ENCODE results near the gene NUDT2.

Gene NUDT2

DNA sequence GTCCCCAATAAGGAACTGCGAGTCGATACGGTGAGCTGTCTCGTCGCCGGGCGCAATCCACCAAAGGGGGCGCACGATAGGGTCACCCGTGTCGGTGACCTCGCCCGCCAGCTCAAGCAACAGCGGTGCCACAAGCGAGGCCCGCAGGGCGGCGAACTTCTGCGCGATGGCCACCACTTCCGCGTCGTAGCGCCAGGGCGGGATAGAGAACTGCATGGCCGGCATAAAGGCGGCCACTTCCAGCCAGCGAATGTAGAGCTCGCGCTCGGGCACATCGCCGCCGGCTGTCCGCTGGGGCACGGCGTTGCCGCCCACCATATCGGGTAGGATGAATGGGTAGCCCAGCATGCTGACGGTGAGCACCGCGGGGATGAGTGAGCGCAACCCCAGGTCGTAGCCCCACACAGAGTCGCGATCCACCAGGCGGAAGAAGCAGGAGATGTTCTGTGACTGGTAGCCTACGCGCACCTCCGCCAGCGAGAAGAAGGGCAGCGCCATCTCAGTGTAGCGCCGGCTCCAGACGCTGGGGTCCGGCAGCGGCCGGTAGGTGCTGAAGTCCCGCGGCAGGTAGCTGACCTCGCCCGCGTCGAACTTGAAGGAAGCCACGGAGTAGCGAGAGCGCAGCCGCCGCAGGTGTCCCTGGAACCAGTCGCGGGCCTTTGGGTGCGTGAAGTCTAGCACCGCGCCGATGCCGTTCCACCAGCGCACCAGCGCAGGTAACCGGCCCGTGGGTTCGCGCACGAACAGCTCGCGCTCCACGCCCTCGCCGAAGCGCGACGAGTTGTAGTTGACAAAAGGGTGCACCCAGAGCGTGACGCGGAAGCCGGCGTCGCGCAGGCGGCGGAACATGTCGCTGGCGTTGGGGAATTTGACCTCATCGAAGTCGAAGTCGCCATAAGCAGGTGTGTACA, 41.9 kb downstream of the NUDT2 start:
- DNase-seq: no peak

DNA sequence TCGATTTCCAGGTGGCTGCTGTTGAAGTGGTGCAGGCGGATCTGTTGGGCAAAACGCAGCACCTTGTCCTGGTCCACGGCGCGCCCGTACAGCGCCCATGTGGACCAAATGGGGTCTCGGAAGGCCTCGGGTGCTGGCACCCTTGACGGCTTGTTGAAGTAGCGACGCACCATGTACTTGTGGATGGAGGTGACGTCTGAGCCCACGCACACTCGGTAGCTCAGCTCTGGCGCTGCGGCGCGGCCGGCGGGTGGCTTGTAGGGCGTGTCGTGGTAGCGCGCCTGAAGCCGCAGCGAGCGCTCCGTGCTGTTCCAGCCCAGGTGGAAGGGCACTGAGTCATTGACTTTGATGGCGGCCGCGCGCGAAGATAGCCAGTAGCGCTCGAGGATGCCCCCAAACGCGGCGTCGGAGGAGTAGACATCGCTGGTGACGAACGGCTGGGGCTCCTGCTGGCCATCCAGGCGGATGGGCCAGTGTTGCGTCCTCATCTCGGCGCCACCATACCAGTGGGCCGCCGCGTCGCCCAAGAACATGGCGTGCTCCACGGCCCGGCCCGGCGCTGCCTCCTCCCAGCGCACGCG, 42.6 kb downstream of the NUDT2 start:
- DNase-seq: no peak

DNA sequence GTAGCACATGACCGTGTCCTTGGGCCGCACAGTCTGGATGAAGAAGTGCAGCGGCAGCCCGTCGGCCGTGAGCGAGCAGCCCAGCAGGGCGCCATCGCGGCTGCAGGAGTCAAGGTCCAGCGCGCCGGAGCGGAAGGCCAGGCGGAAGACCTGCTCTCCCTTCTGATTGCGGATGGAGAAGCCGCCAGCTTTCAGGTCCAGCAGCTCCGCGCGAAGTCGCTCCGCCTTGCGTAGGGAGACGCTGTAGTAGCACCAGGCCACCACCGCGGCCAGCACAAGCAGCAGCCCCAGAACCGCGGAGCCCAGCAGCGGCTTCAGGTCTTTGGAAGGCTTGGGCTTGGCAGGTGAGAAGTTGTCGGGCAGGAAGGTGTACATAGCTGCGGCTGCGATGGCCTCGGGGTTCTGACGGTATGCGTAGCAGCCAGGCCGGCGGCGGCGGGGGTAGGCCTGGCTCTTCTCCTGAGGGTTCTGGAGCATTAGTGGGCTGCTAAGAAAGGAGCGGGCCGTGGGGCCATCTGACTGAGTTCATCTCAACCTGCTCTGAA, 43.2 kb downstream of the NUDT2 start:
- DNase-seq: no peak

DNA sequence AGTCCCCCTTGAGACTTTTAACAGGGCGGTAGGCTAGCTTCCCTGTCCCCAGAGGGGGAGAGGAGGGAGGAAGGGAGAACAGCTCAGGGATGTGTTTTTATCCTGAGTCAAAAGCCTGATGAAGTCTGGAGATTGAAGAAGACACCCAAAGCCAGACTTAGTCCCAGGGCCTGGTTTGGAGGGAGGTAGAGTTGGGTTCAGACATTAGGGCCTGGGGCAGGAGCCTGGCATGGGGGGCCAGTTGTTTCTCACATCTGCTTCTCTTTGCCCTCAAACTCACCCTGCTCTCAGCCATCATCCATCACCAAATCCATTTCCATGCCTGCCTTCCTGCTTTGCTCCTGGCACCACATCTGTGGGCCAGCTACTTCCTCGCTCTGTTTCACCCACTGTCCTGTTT, 44.4 kb downstream of the NUDT2 start:
- DNase-seq: no peak

GRCh38 chr9:34374339-34374738, 45.0 kb downstream of the NUDT2 start:
- no peak for DNase-seq

GRCh38 chr9:34374905-34375552, 45.7 kb downstream of the NUDT2 start:
- peak; percentile 83 to 89 for DNase-seq

DNA sequence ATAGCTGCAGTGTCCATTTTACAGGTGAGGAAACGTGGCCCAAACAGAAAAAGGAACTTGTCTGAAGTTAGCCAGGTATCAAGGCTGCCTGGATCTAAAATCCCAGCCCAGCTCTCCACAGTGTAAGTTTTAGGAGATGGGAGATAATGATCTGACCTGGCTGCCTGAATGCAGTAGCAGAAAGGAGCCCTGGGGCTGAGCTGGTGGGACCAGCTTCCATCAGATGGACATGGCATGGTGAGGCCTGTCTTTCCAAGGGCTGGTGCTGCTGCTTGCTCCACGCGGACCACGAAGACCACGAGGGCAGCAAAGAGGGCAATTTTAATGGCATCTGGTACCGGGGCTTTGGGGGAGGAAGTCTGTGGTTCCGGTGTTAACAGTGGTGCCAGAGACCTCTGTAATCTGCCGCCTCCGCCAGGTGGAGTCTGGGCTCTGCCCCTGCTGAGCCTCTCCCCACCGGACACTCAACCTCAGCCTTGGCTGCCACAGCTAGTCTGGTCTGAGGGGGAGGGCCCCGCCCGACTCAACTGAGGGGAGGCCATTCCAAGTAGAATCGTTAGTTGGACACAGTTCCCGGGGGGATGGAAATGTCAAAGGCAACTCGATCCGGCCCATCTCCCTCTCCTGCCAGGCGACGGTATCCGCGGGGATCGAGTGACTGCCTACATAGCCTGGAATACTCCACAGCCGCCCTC, 46.7 kb downstream of the NUDT2 start:
- peak in 1 of 2 experiments; percentile 34 for DNase-seq

DNA sequence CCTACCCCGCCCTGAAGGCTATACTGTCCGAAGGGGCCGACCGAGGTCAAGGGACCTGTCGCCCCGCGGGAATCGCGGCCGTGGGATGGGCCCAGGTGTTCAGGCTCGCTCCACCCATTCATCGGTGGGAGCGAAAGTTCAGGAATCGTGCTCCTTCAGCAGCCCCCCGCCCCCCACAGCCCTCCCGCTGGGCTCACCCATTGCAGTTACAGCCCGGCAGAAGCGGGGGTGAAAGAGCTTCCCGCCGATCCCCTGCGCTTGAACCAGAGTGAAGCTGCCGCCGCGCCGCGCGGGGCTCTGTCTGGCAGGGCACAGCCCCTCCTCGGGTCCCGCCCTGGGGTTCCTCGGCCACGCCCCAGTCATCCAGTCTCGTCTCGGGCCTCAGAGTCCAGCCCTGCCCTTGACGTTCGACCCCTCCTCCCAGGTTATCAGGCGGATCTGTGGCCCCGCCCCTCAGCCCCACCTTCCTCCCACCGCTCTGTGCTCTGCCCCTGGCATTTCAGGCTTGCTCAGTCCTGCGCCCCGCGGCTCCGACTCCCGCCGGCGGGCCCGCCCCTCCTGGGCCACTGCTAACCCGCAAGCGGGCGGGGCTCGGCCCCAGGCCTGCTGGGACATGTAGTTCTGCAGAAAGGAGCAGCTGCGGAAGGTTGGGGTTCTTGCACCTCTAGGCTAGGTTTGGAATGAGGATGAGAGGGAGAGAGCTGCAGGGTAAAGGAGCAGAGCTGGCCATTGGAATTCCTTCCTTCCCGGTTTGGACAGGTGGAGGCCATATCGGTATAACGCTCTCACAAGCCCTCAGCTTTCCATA, 47.4 kb downstream of the NUDT2 start, which contains the start of gene MYORG:
MYORG (minus strand) TSS at position 303 of the 808 bp plus-strand sequence. CDS start 3,955 bp downstream, outside the sequence.
- DNase-seq: peak; percentile 95

- no peak for DNase-seq
These were observed 48.0 kb downstream of the NUDT2 start for GRCh38 chr9:34377404-34377746.

GRCh38 chr9:34378376-34379060, 49.1 kb downstream of the NUDT2 start:
- no peak for DNase-seq

DNA sequence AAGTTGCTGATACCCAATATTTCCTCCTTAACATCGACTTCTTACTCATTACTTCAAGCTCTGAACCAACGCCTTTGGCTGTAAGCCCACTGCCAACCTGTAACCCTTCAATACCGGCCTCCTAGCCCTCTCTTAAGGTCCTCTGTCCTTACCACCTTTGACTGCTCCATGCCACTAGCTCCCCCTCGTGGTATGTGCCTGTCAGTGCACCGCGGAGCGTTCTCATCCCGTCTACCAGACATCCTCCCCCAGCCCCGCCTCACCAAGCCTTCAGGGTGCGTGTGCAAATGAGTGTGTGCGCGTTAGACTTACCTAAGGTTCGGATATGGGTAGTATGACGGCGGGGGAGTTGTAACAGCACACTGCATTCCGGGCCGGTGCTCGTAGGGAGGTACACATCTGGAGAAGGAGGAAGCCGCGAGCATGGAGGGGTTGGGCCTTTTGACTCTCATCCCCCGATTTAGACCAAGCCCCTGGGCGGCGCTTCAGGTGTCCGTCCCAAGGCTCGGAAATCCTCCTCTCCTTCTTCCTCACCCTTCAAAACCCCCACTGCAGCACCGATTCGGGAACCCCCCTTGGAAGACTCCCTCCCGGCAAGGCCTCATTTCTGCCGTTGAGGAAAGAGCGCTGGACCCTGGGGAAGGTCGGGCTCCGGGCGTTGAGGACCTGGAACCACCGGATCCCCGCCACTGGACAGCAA, 50.1 kb downstream of the NUDT2 start:
- DNase-seq: peak; percentile 71 to 76

GRCh38 chr9:34380034-34380510, 50.7 kb downstream of the NUDT2 start:
- DNase-seq: peak in 1 of 2 experiments; percentile 26

- DNase-seq: peak; percentile 3 to 63
These were observed 51.3 kb downstream of the NUDT2 start for GRCh38 chr9:34380511-34381315.

- no peak for DNase-seq
These were observed 52.0 kb downstream of the NUDT2 start for GRCh38 chr9:34381323-34381722.

DNA sequence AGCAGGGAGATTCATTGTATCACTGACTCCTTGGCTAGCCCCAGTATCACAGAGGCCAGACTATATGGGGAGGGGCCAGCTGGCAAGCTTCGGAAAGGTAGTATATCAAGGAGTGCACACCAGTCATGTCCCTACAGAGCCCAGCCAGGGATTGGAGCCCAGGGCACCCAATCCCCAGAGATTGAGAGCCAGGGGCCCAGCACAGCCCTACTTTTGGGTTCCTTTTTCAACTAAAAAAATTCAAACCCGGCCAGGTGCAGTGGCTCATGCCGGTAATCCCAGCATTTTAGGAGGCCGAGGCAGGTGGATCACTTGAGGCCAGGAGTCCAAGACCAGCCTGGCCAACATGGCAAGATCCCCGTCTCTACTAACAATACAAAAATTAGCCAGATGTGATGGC, 52.7 kb downstream of the NUDT2 start:
- no peak for DNase-seq

- DNase-seq: no peak
These were observed 53.5 kb downstream of the NUDT2 start for GRCh38 chr9:34382879-34383278.

- DNase-seq: no peak
These were observed 54.5 kb downstream of the NUDT2 start for GRCh38 chr9:34383904-34384303.

DNA sequence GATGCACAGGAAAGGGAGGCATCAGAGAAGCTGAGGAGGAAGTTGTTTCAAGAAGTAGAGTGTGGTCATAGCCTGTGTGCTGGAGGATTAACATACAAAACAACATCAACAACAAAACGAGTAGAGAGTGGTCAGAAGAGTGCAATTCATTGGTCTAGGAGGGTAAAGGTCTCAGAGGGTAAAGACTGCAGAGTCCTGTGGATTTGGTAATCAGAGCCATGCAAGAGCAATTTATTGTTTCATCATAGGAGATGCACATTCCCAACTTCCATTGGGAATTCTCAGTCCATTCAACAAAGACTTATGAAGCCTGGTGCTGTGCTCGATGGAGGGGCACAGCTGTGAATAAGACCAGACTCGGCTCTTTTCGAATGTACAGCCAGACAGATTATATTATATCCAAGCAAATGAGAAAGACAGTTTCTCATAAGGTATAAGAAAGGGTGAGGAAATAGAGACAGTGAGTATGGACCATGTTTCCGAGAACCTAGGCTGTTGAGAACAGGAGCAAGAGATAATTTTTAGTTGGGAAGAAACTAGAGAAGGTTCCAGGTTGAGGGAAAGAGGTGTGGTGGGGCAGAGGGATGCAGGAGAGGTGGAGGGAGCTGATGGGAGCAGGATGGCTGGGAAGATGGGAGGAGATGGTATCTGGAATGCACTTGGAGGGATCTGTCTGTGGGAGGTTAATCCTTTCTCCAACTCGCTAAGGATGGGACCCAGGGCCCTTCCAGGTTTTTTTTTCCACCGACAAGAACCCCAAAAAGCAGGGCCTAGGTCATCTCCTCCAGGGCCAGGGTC, 55.2 kb downstream of the NUDT2 start:
- DNase-seq: no peak

Data from NCI-H524 (cell line).